Measurements from ENCODE around the gene CHRNB2.
A peak's percentile ranks its signal among the peaks of the same experiment; 100 is the strongest.
"Not testable (repeated sequence)": the region's sequence is repeated elsewhere in the genome, so short reads cannot be mapped to it uniquely, and the experiment has no call there.

The CHRNB2 gene

GRCh38 chr1:154567386-154568156, at the start of gene CHRNB2:
Gene CHRNB2 (plus strand): TSS chr1:154567778. CDS start chr1:154568045, 267 bp downstream.
- peak; percentile 48 for DNase-seq

GRCh38 chr1:154519591-154519991, 48.0 kb upstream of the CHRNB2 start:
- DNase-seq = no peak

- no peak for DNase-seq
Observed at GRCh38 chr1:154520333-154520732, 47.2 kb upstream of the CHRNB2 start.

GRCh38 chr1:154521695-154522094, 45.9 kb upstream of the CHRNB2 start:
- DNase-seq = peak; percentile 56

GRCh38 chr1:154524881-154525280, 42.7 kb upstream of the CHRNB2 start:
- no peak for DNase-seq

GRCh38 chr1:154527192-154527591, 40.4 kb upstream of the CHRNB2 start:
- peak; percentile 41 for DNase-seq

GRCh38 chr1:154529308-154529707, 38.3 kb upstream of the CHRNB2 start:
- DNase-seq = no peak

GRCh38 chr1:154531950-154532349, 35.6 kb upstream of the CHRNB2 start:
- not testable (repeated sequence) for DNase-seq

GRCh38 chr1:154533952-154534844, 33.4 kb upstream of the CHRNB2 start:
- DNase-seq = no peak

- no peak for DNase-seq
Observed at GRCh38 chr1:154536570-154536969, 31.0 kb upstream of the CHRNB2 start.

GRCh38 chr1:154539486-154540483, 27.8 kb upstream of the CHRNB2 start:
- no peak for DNase-seq

- DNase-seq = no peak
Observed at GRCh38 chr1:154541231-154541630, 26.3 kb upstream of the CHRNB2 start.

GRCh38 chr1:154546264-154547063, 21.1 kb upstream of the CHRNB2 start:
- DNase-seq = peak; percentile 64

GRCh38 chr1:154547105-154547732, 20.4 kb upstream of the CHRNB2 start:
- no peak for DNase-seq

- DNase-seq = no peak
Observed at GRCh38 chr1:154548028-154548427, 19.6 kb upstream of the CHRNB2 start.

GRCh38 chr1:154549202-154549770, 18.3 kb upstream of the CHRNB2 start:
- no peak for DNase-seq

- no peak for DNase-seq
Observed at GRCh38 chr1:154550070-154550469, 17.5 kb upstream of the CHRNB2 start.

GRCh38 chr1:154550657-154551056, 16.9 kb upstream of the CHRNB2 start:
- no peak for DNase-seq

- no peak for DNase-seq
Observed at GRCh38 chr1:154551474-154551873, 16.1 kb upstream of the CHRNB2 start.

GRCh38 chr1:154552036-154552435, 15.5 kb upstream of the CHRNB2 start:
- no peak for DNase-seq
